Testis (tissue), 2 donors: ENCODE results near the gene ZNF10.

Source experiments
- CTCF ChIP-seq, 3 experiments: fragments of 450-650 bp in 2 of 3; fragments of 200-600 bp in 1 of 3; sonication (generic) in 1 of 3; IDR thresholded peaks; one replicate each; pipeline ENCODE4 v1.5.1; 2016 to 2019; ENCODE audit warnings: antibody characterized with exemption in 3 of 3, mild to moderate bottlenecking in 2 of 3, moderate library complexity in 1 of 3
- POLR2A ChIP-seq: fragments of 450-650 bp; IDR thresholded peaks from one replicate; pipeline ENCODE4 v1.6.1; 2017; ENCODE audit warnings: antibody characterized with exemption, mild to moderate bottlenecking, moderate library complexity

- no peak for TF ChIP-seq POLR2A
- no peak for TF ChIP-seq CTCF (IDR thresholded peaks at IDR 0.05)
Observed at GRCh38 chr12:133156125-133156690, 25.8 kb downstream of the ZNF10 start.
